CD4-positive, alpha-beta T cell treated with Interferon gamma for 1 hour (primary cell): ENCODE measurements around the gene SH3RF1.
A peak's percentile ranks its signal among the peaks of the same experiment; 100 is the strongest.

ENCODE experiments used
- DNase-seq: peaks from one replicate; pipeline ENCODE4 v3.0.0-alpha.2; 2020

Gene SH3RF1

DNA sequence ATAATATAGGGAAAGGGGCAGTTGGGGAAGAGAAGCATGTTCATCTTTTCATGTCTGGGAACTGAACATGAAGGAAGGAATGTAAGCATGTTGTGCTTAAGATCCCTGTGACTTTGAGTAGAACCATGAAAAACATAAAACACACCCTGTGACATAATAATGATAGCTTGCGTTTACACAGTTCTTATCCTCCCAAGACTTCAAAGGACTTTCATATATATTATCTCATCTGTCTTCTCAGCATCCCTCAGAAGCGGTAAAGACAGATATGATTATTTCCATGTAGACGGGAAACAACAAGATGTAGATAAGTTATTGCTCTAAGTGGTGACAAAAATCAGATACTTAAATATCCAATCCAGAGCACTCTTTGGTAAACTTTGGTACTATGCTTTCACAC, 3.3 kb upstream of the SH3RF1 start:
- DNase-seq: no peak

DNA sequence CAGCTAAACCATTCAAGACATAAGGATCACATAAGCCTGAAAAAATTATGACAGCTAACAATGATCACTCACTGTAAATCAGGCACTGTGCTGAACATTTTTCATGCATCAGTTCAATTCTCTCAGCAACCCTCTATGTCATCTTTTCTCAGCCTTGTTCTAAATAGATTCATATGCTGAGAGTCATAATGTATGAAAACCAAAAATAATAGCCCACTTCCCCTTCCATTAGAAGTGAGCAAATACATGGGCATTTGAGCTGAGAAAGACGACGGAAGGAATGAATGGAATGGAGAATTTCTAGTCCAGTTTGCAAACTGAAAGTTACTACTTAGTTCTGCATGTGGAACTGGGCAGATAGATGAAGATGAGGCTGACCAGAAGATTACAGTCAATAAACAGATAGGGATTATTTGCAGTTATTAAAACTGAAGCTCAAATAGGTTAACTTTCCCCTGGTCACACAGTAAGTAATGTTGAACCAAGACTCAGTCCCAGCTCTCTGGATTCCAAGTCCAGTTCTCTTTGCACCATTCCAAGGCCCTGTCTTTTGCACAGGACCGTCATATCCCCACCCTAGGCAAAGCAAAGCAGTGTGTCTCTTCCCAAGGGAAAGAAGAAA, 1.6 kb upstream of the SH3RF1 start:
- no peak for DNase-seq

DNA sequence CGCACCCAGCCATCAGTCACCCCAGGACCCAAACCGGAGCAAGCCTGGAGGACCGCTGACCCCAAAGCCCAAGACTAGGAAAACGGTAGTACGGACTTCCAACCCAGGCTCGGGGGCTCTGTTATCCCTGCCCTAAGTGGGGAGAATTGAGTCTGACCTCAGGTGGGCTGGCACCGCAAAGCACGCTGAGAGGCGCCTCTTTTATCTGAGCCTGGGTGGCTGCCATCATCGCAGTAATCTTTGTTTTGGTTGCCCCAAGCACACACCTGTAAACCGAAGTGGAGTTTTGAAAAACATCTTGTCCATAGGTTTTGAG, 894 bp upstream of the SH3RF1 start:
- DNase-seq: no peak

GRCh38 chr4:169269916-169270809, 593 bp downstream of the SH3RF1 start:
- peak; percentile 10 for DNase-seq

DNA sequence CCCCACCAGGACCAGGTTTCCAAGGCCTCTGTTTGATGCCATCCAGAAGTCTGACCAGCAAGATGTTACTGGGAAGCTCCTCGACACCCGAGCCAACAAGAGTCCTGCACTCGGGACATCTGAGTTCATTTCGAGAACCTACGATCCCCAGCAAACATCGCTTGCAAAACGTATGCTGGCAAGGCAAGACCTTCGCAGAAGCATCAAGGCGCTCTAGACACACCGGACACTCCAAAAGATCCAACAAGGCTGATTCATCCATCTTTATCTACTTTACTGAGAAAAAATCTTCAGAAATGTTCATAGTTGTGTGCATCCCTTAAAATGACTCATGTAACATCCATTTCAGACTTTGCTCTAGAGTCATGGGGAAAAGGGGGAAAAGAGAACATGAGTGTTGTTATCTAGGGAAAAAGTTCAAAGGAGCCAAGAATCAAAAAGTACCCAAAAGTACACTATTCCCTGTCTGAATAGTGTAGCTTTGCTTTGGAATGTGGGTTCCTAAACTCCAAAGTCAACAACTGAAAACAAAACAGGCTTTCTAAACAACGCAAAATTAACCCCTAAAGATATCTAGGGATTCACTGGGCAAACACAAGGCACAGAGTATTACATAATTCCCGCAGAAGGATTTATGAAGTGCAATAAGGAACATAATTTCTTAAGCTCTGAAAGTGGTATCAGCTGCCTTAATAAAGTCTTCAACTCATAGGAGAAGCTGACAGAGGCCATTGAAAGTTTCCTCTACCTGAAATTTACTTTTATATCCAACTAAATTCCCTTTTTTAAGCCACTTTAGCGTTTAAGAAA, 1.6 kb downstream of the SH3RF1 start:
- DNase-seq: no peak

DNA sequence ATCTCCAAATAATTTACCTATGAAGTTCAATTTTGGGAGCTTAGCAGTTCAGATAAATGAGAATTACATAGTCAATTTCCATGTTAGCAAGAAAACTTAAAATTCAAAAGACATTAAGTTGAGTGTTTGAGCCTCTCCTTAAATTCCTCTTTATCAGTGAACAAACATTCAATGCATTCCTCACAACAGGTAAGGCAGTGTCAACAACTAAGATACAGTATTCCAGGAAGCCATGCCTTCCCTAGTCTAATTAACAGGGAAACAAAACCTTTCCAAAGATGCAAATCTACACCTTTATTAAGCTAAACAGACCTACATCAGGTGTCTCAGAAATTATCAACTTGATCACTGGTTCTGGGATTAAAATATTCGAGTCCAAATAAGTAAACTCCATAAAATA, 3.7 kb downstream of the SH3RF1 start:
- DNase-seq: no peak

- no peak for DNase-seq
Measured at GRCh38 chr4:169266661-169267060, 4.1 kb downstream of the SH3RF1 start.

DNA sequence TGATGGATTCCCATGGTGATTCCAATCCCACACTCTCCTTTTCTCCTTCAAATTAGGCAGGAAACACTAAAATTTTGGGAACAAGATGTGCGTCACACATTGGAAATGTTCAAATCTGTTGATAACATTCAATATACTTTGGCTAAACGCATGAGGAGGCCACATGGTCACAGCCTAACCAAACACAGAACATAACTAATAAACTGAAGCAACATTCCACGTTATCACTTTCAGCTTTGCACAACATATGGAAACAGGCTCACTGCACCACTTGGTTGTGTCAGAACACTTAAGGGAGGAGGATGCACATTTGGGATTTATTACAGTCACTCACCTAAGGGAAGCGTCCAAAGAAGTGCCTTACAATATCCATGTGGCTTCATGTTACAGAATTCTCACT, 4.7 kb downstream of the SH3RF1 start:
- no peak for DNase-seq

- DNase-seq: no peak
Measured at GRCh38 chr4:169263791-169264392, 6.9 kb downstream of the SH3RF1 start.

GRCh38 chr4:169260217-169260866, 10.4 kb downstream of the SH3RF1 start:
- no peak for DNase-seq

GRCh38 chr4:169259271-169259670, 11.5 kb downstream of the SH3RF1 start:
- no peak for DNase-seq

GRCh38 chr4:169258141-169258540, 12.6 kb downstream of the SH3RF1 start:
- DNase-seq: no peak

DNA sequence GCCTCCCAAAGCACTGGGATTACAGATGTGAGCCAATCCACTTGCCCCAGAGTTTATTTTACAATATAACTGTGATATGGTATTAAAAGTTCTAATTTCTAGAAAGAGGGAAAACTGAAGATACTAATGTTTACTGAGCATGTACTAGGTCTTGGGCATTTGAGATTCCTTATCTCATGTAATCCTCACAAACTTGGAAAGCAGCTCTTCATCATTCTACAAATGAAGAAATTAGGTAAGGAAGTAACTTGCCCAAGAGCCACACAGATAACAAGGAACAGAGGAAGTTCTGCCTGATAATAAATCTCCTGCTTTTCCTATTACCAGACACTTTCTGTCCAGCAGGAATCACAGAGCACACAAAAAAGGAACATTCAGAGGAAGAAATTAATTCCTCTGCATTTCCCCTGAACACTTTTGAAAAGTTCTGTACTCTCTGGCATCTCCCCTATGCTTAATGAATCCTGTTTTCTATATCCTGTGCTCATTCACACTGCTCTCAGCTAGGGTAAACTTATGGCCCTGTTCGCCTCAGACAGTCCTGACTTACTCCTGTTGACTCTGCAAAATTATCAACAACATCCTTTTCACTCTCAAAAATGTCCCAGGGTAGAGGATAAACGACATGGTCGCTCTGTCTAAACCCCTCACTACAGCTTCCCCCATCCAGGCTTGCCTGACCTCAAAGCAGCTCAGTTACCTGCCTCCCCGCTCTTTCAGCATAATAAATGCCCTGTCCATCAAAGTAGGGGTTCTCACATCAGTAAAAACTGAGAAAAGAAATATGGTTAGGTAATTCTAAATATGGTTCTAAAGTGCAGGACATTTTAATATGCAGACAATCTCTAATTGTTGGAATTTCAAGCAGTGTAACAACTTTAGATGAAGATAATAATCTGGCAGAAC, 13.6 kb downstream of the SH3RF1 start:
- no peak for DNase-seq

DNA sequence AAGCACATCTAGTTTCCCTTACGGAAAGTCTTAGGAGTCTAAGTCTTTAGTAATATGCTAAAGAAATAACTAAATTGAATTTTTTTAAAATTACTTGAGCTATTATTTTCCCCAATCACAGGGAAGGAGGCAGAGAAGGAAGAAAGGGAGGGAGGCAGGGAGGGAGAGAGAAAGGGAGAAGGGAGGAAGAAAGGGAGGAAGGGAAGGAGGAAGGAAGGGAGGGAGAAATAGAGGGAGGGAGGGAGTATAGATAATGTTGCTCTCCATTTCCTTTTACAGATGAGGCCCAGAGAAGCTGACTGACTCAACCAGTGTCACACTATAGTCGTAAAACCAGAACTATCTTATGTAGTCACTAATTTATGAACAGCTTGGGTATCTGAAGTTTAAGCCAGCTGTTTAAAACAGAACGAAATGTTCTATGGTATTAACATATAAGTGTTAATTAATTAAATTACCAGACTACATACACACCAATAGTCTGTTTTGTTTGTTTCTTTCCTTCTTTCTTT, 14.6 kb downstream of the SH3RF1 start:
- no peak for DNase-seq

GRCh38 chr4:169254546-169254983, 16.2 kb downstream of the SH3RF1 start:
- no peak for DNase-seq

DNA sequence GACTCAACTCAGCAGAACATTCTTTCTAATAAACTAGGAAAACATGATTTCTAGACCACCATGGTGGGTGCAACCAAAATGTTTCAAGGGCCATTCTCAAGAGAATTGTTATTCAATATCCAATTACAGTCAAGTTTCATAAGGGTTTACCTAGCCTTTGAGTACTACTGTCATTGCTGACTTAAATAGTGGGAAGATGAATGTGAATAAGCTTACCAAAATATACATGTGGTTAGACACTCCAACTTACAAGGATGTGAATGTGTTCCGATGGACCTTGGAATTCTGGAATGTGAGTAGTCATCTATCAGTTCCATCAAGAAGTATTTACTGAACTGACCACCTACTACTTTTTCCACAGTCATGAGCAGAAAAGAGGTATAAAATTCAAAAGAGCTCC, 16.9 kb downstream of the SH3RF1 start:
- no peak for DNase-seq

GRCh38 chr4:169253113-169253671, 17.6 kb downstream of the SH3RF1 start:
- DNase-seq: no peak

DNA sequence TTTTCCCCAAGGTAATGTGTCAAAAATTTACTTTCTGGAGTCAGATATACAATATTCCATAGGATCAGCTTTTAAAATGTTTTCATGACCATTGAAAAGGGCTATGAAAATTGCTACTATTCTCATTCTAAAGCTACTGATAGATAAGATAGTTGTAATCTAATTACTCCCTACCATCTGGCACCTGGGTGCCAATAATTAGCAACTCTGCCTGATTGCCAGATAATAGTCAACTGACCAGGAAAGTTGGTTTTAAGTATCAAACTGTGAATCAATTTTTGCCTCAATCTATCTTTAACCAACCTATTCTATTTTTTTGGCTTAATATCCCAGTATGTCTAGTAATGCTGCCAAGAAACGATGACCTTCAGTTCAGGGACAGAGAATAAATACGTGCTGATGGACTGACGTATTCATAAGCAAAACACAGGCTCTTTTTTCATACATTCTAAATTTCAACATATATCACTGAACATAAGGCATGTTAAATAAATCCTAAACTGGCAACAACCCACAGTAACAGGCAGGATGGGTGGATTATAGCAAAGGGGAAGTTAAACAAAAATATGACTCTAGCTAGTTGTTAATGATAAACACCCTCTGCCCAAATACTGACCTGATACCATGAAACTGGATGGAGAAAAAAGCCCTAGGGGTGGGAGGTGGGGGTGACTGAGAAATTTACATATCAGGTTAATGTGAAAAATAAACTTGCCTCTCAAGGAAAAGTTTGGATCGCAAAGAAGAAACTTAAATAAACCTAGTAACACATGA, 18.2 kb downstream of the SH3RF1 start:
- DNase-seq: no peak

GRCh38 chr4:169251291-169252235, 19.2 kb downstream of the SH3RF1 start:
- no peak for DNase-seq
